Stimulated activated CD4-positive, alpha-beta T cell treated with anti-CD3 and anti-CD28 coated beads, Interleukin-15, amount 100 ng/mL, for 24 hours (primary cell): ENCODE measurements around the gene RGN.
A peak's percentile ranks its signal among the peaks of the same experiment; 100 is the strongest.
"Not testable (repeated sequence)": the region's sequence is repeated elsewhere in the genome, so short reads cannot be mapped to it uniquely, and the experiment has no call there.

Experiments
- DNase-seq: peaks from one replicate; pipeline ENCODE4 v3.0.0-alpha.2; 2020

Gene RGN

DNA sequence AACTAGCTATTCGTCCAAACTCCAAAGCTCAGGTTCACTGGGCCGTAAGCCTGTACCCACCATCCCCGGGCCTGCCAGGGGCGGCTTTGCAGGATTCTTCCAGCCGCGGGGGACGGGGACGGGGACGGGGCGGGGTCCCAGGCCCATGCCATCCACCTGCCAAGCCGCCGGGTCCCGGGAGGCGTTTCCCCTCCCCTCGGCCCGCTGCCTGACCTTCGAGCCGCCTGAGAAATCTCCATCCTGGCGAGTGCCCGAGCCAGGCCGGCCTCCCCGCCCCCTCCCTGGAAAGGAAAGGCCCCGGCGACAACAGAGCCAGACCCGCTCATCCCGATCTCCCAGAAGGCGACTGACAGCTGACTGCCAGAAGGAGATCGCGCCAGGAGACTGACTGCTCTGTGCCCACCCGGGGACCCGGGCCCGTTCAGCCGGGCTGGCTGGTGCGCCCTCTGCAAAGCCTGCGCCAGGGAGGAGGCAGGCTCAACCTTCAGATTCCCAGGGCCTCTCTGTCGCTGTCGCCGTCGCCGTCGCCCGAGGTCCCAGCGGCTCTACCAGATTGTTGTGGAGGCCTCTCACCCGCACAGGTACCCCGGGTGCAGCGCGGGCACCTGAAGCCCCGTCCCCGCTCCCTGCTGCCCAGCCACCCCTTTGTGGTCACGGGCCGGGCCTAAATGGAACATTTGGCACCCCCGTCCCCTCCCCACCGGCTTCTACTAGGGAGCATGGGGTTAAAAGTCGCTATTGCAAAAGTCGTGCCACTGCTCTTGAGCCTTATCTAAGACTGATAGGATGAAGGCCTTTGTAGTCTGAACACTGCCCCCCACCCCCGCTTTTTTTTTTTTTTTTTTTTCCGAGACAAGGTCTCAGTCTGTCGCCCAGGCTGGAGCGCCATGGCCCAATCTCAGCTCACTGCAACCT, at the start of gene RGN:
Gene RGN (plus strand): TSS at position 315 of the 915 bp plus-strand sequence. CDS start 2,702 bp downstream, outside the sequence.
- no peak for DNase-seq

DNA sequence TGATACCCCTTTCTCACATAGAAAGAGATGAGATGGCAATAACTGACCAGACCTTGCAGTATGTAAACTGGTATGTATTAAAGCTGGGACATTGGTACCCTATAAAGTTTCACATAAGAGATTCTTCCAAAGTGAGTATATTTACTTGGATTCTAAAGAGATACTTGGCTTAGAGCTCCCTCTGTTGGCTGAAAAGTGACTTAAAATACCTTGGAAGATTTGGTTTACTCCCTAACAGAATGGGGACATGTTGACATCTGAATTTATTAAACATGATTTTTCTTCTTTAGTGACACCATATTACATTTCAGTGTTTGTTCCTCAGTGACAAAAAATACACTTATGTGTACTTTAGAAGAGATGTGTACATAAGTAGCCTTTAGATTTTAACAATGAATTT, 47.9 kb upstream of the RGN start:
- DNase-seq: peak; percentile 3

DNA sequence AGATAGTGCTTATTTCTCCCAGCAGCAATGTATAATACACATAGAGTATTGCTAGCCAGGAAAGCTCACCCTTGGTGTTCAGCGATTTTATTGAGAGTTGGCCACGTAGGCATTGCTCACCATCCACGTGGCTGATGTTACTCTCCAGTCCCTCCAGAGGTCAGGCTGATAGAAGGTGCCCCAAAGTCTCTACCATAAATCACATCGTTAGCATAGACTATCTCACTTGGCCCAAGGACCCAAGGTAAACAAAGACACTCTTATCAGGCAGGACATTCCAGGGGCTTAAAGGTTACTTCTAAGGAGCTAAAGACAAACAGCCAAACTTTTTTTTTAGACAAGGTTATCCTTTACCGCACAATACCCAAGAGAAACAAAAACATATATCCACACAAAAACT, 30.3 kb upstream of the RGN start:
- no peak for DNase-seq

- no peak for DNase-seq
Observed at GRCh38 chrX:47059142-47059874, 18.9 kb upstream of the RGN start.

GRCh38 chrX:47060708-47061107, 17.5 kb upstream of the RGN start:
- no peak for DNase-seq

DNA sequence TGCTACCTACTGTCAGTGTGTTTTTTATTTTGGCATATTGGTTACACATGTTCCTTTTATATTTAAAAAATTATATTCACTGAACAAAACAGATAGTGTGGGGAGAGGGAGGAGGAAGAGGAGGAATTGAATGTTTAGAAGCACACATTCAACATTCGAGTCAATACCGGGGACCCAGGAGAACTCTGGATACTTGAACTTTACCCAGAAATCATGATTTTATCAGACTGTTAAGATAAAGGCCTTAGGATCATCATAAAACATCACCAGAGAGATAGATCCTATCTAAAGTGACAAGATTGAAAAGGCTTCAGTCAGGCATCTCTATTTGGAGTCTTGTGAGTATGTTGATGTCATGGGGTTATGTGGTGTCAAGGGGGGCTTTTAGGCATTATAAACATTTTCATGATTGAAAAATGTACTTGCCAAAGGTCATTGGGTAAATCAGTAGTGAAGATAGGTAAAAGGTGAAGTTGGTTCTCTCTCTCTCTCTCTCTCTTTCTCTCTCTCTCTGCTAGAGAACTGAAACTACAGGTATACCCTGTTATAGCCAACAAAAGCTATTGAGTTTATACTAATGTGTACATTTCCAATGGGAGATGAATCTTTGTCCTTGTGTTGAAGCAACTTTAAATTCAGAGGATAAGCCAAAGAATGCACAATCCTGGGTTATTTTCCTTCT, 16.9 kb upstream of the RGN start:
- DNase-seq: no peak

- DNase-seq: no peak
Observed at GRCh38 chrX:47063179-47063578, 15.1 kb upstream of the RGN start.

DNA sequence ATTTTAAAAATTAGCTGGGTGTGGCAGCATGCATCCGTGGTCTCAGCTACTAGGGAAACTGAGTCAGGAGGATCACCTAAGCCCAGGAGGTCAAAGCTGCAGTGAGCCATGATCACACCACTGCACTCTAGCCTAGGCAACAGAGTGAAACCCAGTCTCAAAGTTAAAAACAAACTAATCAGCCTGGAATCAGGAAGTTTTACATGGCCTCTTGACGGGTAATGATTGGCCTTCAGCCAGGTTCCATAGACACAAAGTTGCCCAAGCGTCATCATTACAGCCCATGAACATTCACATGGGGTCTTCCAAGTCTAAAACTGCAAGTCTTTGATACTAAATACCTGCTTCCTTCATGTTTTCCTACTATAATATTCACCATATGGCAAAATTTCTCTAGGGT, 10.0 kb upstream of the RGN start:
- no peak for DNase-seq

GRCh38 chrX:47068720-47069119, 9.5 kb upstream of the RGN start:
- DNase-seq: no peak

GRCh38 chrX:47080215-47080914, 2.1 kb downstream of the RGN start:
- DNase-seq: no peak

DNA sequence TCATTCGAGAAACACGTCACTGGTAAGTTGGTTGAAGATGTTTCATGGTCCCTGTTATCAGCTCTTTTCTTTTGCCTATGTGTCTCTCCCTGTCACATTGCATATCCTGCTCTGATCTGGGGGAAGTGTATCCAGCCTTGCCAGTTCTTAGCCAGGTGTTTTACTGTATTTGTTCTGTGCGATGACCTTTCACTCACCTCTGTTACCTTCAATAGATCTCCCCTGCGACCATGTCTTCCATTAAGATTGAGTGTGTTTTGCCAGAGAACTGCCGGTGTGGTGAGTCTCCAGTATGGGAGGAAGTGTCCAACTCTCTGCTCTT, 2.6 kb downstream of the RGN start:
- DNase-seq: no peak

GRCh38 chrX:47091149-47091775, 13.0 kb downstream of the RGN start:
- DNase-seq: no peak

GRCh38 chrX:47093248-47093647, 15.0 kb downstream of the RGN start:
- peak; percentile 4 for DNase-seq

- DNase-seq: no peak
Observed at GRCh38 chrX:47093860-47094259, 15.6 kb downstream of the RGN start.

GRCh38 chrX:47097018-47097417, 18.8 kb downstream of the RGN start:
- DNase-seq: no peak

GRCh38 chrX:47098338-47099094, 20.3 kb downstream of the RGN start:
- DNase-seq: no peak

GRCh38 chrX:47101206-47101605, 23.0 kb downstream of the RGN start:
- no peak for DNase-seq

DNA sequence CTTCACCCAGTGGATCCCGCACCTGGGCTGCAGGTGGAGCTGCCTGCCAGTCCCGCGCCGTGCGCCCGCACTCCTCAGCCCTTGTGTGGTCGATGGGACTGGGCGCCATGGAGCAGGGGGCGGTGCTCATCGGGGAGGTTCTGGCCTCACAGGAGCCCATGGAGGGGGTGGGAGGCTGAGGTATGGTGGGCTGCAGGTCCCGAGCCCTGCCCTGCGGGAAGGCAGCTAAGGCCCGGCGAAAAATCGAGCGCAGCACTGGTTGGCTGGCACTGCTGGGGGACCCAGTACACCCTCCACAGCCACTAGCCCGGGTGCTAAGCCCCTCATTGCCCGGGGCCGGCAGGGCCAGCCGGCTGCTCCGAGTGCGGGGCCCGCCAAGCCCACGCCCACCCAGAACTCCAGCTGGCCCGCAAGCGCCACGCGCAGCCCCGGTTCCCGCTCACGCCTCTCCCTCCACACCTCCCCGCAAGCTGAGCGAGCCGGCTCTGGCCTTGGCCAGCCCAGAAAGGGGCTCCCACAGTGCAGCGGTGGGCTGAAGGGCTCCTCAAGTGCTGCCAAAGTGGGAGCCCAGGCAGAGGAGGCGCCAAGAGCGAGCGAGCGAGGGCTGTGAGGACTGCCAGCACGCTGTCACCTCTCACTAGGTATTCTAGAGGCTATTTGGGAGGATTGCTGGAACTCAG, 32.8 kb downstream of the RGN start:
- DNase-seq: not testable (repeated sequence)

GRCh38 chrX:47112316-47112954, 34.2 kb downstream of the RGN start:
- DNase-seq: no peak

GRCh38 chrX:47116551-47117110, 38.4 kb downstream of the RGN start:
- DNase-seq: not testable (repeated sequence)
